Colonic mucosa (tissue), 4 donors: ENCODE data around the gene ZNF827. TPM values are rescaled to one million over a fixed set of nuclear protein-coding genes. Genes with fewer than 3 reads are reported as not detected.

Experiments
- DNase-seq: peaks from one replicate; pipeline ENCODE4 v3.0.0-alpha.2; 2020
- H3K27ac ChIP-seq: fragments of 200-600 bp; one replicate; pipeline ENCODE4 v1.8.0; 2021
- H3K27me3 ChIP-seq: fragments of 200-600 bp; one replicate; pipeline ENCODE4 v1.8.0; 2021
- H3K36me3 ChIP-seq: fragments of 200-600 bp; one replicate; pipeline ENCODE4 v1.8.0; 2021
- H3K4me1 ChIP-seq: fragments of 200-600 bp; one replicate; pipeline ENCODE4 v1.8.0; 2021; ENCODE audit warnings: mild to moderate bottlenecking
- H3K4me3 ChIP-seq: fragments of 200-600 bp; one replicate; pipeline ENCODE4 v1.8.0; 2021
- H3K9ac ChIP-seq, 2 donors: one replicate each; pipeline ENCODE4 v1.7.0; 2013; ENCODE audit warnings: control low read depth in 2 of 2, low read depth in 2 of 2, low read length in 2 of 2
- H3K9me3 ChIP-seq: fragments of 200-600 bp; one replicate; pipeline ENCODE4 v1.8.0; 2021
- CTCF ChIP-seq: fragments of 200-600 bp; IDR thresholded peaks from one replicate; pipeline ENCODE4 v1.8.0; 2022; ENCODE audit warnings: antibody characterized with exemption, mild to moderate bottlenecking
- intact Hi-C: fragments of 100-400 bp; cut with DNase I; formaldehyde crosslinking; loops from one replicate; pipeline ENCODE4 v1.14.1; 2022
- total RNA-seq, 2 donors: library from RNA; stranded (reverse); fragmentation: NEBNext Ultra II Directional in 1 of 2; extraction: Animal tissue kit (Norgen Biotek cat#: 25700) in 1 of 2; gene quantifications; one replicate each; pipeline ENCODE4 v1.2.1, GENCODE V29; 2021
- donor health status: healthy.
- donor health status: DM: no; HTN: no; CAD: no.
- donor health status: DM: no; HTN: no; CAD: no.

Gene ZNF827
- total RNA-seq, 2 donors from 2014 or later = 17.9 to 19.7 TPM

GRCh38 chr4:145814246-145814645, 124.4 kb downstream of the ZNF827 start:
- no peak overlapping the region for H3K9ac ChIP-seq
- intact Hi-C loops = no loop called here
- no peaks in the 10 kb centered on the region for H3K9me3 ChIP-seq
- no peaks in the 10 kb centered on the region for H3K27me3 ChIP-seq
- H3K36me3 ChIP-seq = no peaks in the 10 kb centered on the region
- H3K4me1 ChIP-seq = no peaks in the 10 kb centered on the region
- H3K4me3 ChIP-seq = no peak overlapping the region
- no peak overlapping the region for H3K27ac ChIP-seq
- no peak for DNase-seq
- no peak for TF ChIP-seq CTCF

- Histone ChIP-seq H3K4me1 (no peaks in the 10 kb centered on the region), H3K27ac (no peak overlapping the region), H3K9me3 (no peaks in the 10 kb centered on the region), H3K9ac (no peak overlapping the region), H3K36me3 (no peaks in the 10 kb centered on the region), H3K4me3 (no peak overlapping the region), H3K27me3 (no peaks in the 10 kb centered on the region)
- DNase-seq = no peak
- intact Hi-C loops = no loop called here
- TF ChIP-seq CTCF = no peak
Measured at GRCh38 chr4:145812919-145813318, 125.7 kb downstream of the ZNF827 start.

- no peak for TF ChIP-seq CTCF
- no peak for DNase-seq
- Histone ChIP-seq H3K4me3 (no peak overlapping the region), H3K27ac (no peak overlapping the region), H3K27me3 (no peaks in the 10 kb centered on the region), H3K4me1 (no peaks in the 10 kb centered on the region), H3K36me3 (no peaks in the 10 kb centered on the region), H3K9me3 (no peaks in the 10 kb centered on the region), H3K9ac (no peak overlapping the region)
- intact Hi-C loops = no loop called here
Measured at GRCh38 chr4:145808848-145809512, 129.6 kb downstream of the ZNF827 start.

- Histone ChIP-seq H3K27me3 (no peaks in the 10 kb centered on the region), H3K27ac (no peak overlapping the region), H3K9ac (no peak overlapping the region), H3K9me3 (no peaks in the 10 kb centered on the region), H3K36me3 (no peaks in the 10 kb centered on the region), H3K4me1 (no peaks in the 10 kb centered on the region), H3K4me3 (no peak overlapping the region)
- no peak for TF ChIP-seq CTCF
- intact Hi-C loops = no loop called here
- no peak for DNase-seq
Measured at GRCh38 chr4:145808021-145808650, 130.5 kb downstream of the ZNF827 start.

GRCh38 chr4:145805490-145805889, 133.1 kb downstream of the ZNF827 start:
- no peak for TF ChIP-seq CTCF
- Histone ChIP-seq H3K9ac (no peak overlapping the region), H3K9me3 (no peaks in the 10 kb centered on the region), H3K4me1 (no peaks in the 10 kb centered on the region), H3K27ac (no peak overlapping the region), H3K4me3 (no peak overlapping the region), H3K27me3 (no peaks in the 10 kb centered on the region), H3K36me3 (no peaks in the 10 kb centered on the region)
- no peak for DNase-seq
- intact Hi-C loops = no loop called here
